ENCODE data around the gene SOD1.
"Not testable (repeated sequence)": the region's sequence is repeated elsewhere in the genome, so short reads cannot be mapped to it uniquely, and the experiment has no call there.

SOD1 gene

DNA sequence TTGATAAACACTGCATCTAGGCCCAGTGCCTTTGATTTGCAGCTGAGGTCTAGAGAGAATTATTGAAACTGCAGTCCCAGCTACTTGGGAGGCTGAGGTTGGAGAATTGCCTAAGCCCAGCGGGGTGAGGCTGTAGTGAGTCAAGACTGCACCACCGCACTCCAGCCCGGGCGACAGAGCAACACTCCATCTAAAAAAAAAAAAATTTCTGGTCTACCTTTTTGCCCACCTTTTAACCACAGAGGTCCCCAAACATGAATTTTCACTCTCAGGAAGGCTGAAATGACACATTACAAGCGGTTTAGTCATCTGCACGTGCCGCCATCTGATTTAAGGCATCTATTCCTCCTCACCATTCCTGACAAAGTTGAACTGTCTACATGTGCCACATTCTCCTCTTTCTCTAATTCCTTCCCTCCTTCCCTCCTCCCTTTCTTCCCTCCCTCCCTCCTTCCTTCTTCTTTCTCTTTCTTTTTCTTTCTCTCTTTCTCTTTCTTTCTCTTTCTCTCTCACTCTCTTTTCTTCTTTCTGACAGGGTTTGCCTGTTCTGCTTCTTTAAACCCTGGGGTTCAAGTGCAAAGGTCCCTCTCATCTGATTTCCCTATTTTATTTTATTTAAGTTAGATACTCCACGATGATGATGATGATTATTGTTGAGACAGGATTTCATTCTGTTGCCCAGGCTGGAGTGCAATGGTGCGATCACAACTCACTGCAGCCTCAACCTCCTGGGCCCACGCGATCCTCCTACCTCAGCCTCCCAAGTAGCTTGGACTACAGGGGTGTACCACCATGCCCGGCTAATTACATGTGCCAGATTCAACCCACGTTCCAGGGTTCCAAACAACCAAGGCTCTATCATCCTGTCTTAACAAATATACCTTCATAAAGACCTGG is 3.0 kb upstream of the SOD1 start:
- no peak for DNase-seq

DNA sequence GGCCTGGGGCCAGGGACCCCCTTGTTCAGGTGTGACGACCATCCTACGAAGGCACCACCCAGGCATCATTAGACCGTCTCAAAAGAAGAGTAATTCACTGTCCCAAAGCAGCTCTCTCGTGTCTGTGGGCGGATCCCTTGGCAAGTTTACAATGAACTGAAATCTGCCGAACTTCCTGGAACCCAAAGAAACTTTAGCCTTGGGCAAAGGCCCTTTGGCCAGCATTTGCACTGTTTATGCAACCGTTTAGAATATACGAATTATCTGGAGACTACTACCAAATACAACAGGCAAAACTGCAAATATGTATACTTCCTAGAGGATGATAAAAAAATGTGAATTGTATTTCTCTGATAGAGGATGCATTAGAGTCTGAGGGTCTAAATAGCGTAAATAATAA is 1.4 kb upstream of the SOD1 start:
- DNase-seq, result no peak

DNA sequence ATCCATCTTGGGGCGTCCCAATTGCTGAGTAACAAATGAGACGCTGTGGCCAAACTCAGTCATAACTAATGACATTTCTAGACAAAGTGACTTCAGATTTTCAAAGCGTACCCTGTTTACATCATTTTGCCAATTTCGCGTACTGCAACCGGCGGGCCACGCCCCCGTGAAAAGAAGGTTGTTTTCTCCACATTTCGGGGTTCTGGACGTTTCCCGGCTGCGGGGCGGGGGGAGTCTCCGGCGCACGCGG is 282 bp upstream of the SOD1 start:
- no peak for DNase-seq

DNA sequence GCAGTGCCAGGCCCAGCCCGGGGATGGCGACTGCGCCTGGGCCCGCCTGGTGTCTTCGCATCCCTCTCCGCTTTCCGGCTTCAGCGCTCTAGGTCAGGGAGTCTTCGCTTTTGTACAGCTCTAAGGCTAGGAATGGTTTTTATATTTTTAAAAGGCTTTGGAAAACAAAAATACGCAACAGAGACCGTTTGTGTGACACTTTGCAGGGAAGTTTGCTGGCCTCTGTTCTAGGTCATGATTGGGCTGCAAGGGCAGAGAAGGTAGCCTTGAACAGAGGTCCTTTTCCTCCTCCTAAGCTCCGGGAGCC is 719 bp downstream of the SOD1 start:
- no peak for DNase-seq

DNA sequence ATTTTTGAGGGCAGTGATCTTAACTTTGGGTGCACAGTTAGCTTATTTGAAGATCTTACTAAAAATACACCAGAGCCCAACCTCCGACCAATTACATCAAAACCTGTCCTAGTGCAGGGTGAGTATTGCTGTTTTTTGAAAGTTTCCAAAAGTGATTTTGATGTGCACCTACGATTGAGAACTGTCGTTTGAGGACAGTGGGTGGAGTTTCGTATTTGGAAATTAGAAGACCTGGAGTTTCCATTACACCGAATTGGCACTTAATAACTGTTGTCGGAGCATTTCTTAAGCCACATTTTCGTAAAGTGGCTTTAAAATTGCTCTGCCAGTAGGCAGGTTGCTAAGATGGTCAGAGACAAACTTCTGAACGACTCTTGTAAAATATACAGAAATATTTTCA is 1.1 kb downstream of the SOD1 start:
- DNase-seq, result no peak

DNA sequence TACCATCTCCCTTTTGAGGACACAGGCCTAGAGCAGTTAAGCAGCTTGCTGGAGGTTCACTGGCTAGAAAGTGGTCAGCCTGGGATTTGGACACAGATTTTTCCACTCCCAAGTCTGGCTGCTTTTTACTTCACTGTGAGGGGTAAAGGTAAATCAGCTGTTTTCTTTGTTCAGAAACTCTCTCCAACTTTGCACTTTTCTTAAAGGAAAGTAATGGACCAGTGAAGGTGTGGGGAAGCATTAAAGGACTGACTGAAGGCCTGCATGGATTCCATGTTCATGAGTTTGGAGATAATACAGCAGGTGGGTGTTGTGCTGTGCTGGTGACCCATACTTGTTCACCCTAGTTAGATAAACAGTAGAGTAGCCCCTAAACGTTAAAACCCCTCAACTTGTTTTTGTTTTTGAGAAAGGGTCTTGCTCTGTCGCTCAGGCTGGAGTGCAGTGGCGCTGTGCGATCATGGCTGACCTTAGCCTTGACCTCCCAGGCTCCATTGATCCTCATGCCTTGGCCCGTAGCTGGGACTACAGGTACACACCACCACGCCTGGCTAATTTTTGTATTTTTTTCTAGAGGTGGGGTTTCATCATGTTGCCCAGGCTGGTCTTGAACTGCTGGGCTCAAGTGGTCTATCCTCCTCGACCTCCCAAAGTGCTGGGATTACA is 4.2 kb downstream of the SOD1 start:
- no peak for DNase-seq

DNA sequence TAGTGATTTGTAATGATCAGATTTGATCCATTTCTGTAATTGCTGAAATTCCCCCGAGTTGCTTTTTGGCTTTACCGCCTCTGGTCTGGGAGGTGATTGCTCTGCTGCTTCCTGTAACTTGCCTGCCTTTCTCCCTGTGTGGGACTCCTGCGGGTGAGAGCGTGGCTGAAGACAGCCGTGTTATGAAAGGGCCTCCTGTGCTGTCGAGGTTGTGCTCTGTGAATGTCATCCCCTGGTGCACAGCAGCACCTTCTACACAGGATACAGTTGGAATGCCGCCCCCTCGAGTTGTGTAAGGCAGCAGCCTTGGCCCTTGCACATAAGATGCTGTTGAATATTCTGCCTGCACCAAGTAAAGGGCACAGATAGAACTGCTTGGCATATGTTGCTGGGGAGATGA is 5.9 kb downstream of the SOD1 start:
- DNase-seq, result no peak

DNA sequence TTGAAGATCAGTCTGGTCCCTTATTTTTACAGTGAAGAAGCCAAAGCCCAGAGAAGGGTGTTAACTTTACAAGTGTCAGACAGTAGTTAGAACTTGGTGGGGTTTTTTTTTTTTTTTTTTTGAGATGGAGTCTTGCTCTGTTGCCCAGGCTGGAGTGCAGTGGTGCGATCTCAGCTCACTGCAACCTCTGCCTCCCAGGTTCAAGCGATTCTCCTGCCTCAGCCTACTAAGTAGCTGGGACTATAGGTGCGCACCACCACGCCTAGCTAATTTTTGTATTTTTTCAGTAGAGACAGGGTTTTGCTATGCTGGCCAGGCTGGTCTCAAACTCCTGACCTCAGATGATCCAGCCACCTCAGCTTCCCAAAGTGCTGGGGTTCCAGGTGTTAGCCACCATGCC is 6.4 kb downstream of the SOD1 start:
- not testable (repeated sequence) for DNase-seq

DNA sequence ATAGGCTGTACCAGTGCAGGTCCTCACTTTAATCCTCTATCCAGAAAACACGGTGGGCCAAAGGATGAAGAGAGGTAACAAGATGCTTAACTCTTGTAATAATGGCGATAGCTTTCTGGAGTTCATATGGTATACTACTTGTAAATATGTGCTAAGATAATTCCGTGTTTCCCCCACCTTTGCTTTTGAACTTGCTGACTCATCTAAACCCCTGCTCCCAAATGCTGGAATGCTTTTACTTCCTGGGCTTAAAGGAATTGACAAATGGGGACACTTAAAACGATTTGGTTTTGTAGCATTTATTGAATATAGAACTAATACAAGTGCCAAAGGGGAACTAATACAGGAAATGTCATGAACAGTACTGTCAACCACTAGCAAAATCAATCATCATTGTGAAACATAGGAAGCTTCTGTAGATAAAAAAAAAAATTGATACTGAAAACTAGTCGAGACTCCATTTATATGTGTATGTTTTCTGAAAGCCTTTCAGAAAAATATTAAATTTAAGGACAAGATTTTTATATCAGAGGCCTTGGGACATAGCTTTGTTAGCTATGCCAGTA is 7.0 kb downstream of the SOD1 start:
- DNase-seq, result no peak

DNA sequence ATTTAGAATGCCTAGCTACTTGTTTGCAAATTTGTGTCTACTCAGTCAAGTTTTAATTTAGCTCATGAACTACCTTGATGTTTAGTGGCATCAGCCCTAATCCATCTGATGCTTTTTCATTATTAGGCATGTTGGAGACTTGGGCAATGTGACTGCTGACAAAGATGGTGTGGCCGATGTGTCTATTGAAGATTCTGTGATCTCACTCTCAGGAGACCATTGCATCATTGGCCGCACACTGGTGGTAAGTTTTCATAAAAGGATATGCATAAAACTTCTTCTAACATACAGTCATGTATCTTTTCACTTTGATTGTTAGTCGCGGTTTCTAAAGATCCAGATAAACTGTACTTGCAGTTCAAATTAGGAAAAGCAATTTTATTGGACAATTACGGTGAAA is 7.6 kb downstream of the SOD1 start:
- peak in 1 of 2 donors; percentile 65 for DNase-seq

DNA sequence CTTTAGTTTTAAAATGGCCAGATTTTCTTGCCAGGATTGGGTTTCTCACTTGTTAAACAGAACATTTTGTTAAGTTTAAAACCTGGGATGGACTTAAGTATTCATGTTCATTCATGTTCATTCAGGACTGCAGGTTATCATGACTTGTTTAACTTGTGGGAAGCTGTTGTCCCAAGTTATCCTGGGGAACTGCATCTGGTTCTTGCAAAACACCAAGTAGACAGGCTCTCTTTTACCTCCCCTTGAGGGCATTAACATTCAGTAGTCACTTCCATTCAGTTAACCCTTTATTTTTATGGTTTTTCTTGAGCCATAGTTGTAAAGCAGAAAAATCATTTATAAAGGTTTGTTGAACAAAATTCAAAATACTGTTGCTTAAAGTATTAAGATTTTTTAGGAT is 8.1 kb downstream of the SOD1 start:
- no peak for DNase-seq

DNA sequence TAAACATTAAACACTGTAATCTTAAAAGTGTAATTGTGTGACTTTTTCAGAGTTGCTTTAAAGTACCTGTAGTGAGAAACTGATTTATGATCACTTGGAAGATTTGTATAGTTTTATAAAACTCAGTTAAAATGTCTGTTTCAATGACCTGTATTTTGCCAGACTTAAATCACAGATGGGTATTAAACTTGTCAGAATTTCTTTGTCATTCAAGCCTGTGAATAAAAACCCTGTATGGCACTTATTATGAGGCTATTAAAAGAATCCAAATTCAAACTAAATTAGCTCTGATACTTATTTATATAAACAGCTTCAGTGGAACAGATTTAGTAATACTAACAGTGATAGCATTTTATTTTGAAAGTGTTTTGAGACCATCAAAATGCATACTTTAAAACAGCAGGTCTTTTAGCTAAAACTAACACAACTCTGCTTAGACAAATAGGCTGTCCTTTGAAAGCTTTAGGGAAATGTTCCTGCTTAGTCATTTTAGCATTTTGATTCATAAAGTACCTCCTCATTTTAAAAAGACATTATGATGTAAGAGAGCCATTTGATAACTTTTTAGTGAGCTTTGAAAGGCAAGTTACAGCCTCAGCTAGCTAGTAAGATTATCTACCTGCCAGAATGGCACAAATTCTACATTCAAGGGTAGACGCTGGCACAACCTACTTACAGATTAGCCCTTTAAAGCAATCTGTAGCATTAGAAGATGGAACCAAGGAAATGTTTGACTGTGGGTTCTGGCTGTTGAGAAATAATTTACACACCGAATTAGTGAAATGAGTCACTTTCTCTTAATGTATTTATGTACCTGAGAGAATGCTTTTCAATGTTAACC is 9.4 kb downstream of the SOD1 start:
- no peak for DNase-seq

DNA sequence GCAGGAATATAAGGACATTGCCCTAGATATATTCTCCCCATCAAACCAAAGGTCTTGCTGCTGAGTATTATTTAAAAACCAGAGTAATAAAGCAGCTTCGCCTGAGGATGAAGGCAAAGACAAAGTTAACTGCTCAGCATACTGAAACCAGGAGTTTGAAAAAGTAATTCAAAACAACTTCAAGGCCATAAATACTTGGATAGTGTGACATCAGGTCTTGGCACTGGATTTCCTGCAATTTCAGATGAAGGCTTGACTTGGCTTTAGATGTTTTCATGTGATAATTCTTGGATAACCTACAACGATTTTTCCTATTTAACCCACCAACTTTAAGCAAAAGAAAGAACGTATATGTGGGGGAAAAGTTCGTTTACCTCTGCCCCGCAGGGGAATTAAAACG is 10.6 kb downstream of the SOD1 start:
- no peak for DNase-seq

DNA sequence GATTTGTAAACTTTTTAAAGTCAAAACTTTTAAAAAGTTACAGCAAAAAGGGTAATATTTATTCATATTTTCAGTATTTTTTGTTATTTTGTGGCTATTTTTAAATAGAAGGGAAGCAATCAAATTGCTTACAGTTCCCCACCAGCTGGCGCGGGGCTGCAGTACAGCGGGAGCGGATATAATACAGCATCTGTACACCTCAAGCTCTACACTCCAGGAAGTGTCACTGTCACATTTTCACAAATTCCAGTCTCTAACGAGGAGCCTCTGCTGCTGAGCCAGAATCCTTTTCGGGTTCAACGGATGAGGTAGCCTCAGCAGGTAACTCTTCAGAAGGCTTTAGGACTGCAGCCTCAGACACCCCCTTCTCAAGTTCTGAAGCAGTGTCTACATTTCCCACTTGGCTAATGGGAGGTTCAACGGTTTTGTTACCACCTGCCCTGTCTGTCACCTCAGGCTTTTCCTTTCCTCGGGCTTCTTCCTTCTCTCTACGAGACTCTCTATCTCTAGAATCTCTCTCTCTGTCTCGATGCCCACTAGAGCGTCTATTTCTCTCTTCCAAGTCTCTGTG is 11.7 kb downstream of the SOD1 start:
- DNase-seq, result no peak

DNA sequence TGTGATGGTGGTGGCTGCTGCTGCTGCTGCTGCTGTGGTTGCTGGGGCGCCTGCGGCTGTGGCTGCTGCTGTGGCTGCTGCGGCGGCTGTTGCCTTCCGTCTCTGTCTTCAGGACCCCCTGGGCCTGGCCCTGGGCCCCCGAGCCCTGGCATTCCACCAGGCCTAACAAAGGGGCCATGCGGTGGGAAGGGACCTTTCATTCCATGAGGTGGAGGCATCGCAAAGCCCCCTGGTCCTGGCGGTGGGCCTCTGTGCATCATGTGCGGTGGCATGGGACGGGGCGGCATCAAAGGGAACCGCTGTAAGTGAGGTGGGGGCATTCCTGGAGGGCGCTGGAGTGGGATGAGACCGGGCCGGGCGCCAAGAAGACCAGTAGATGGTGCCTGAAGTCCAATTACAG is 12.4 kb downstream of the SOD1 start:
- DNase-seq, result no peak

DNA sequence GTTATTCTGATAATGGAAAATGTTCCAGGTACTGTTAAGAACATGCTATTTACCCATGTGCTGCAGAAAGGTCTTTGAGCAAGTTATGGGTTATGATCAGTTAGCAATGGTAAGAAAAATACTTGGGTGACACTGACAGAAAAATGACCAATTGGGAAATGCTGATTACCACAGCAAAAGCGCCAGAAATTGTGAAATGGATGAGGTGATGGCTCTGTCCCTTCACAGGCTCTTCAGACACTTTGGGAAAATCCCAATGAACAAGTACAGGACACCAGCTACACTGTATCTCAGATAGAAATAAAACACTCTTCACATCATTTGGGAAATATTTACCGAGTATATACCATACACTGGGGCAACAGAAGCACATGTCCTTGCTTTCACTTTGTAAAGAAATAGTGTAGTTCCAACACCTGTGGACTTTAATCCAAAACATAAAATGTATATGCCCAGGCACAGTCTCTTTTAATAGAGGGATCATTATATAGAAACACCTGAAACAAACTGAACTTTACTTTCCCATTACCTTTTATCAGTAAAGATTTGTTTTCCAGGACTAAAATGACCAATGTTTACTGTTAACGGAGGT is 13.9 kb downstream of the SOD1 start:
- peak; percentile 47 to 63 for DNase-seq

DNA sequence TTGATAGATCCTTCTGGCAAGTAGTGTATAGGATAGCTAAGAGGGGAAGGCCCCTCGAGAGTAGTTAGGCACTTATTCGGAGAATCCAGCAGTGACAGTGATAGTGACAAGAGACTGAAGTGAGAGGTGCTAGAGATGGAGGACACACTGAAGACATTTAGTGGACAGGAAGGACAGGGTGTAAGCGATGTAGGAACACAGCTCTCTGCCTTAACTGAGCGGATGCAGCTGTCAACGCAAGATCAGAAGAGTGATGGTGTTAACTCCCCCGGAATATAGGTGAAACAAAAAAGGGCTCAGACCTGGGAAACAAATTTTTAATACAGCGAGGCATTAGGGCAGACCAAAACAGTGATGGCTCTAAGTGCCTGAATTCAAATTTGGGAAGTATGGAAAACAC is 15.8 kb downstream of the SOD1 start:
- DNase-seq, result no peak

DNA sequence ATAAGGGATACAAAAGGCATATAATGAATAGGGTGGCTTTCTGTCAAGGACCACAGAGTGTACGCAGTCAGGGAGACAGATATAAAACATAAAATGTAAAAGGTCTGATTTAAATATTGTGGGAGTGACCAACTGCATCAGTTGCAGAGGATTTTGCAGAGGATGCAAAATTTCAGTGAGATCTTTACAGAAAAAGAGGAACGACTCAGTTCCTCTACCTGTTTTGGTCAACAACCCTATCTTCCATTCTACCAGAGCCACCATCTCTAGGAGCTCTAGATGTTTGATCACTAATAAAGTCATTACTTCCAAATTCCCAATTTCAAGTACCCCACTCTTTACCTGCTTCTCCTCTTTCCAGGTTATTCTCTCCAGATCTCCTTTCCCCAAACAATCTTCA is 16.5 kb downstream of the SOD1 start:
- no peak for DNase-seq

DNA sequence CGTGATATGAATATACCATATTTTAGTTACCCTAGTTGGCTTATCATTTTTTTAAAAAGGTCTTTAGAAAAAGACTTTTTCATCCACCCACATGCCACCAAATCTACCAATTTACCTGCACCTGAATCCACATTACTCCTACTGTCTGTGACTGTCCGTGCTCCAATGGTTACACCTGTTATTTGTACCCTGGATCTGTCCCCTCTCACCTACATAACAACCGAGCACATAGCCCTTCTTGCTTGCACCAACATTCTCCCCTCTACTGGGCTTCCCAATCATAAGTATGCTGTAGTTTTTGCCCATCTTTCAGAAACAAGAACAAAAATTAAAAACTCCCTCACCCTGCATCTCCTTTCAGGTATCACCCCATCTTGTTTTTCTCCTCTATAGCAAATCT is 17.6 kb downstream of the SOD1 start:
- no peak for DNase-seq

DNA sequence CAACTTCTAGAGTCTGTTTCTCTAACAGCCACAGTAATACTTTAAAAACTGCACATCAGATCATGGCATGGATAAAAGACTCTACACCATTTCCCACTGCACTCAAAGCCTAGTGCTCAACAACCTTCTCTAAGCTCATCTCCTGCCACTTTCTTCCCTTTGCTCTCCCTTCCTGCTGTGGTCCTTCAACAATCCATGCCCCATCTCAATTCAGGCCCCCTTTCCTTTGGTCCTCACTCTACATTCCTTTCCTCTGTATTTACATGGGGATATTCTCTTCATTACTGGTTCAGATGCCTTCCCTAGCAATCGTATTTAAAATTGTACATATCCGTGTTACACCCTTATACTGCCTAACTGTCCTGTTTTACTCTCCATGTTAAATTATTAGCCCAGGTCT is 19.0 kb downstream of the SOD1 start:
- no peak for DNase-seq

DNA sequence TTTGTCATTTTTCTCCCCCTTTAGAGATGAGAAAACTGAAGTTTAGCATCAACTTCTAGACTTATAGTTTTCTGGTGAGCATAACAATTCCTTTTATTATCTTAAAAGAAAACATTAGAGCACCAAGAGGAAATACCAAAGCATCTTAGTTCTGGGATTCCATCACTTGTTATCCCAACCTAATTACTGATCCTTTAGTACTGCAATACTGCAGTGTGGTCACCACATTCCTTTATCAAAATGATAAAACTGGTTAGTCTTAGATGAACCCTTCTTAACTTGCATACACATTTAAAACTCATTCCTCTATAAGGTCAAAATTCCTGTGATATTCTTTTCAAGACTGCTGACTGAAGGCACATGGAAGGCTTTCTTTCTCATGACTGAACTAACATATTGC is 23.1 kb downstream of the SOD1 start:
- no peak for DNase-seq

DNA sequence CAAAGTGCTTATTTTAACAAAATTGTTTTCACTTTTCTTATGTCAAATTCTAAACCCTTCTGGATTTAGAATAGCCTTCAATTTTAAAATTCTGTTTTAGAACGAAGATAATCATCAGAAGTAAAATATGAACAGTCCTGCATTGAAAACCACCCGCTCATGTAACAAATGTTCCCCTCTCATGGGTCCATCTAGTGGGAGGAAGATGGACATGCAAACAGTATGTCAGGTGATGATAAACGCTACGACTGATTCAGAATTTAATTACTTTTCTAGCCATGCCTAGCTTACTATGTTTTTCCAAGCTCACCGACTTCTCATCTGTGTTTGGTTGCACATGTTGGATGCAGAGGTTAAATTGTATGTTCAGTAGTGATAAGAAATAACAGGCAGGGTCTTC is 23.5 kb downstream of the SOD1 start:
- no peak for DNase-seq

DNA sequence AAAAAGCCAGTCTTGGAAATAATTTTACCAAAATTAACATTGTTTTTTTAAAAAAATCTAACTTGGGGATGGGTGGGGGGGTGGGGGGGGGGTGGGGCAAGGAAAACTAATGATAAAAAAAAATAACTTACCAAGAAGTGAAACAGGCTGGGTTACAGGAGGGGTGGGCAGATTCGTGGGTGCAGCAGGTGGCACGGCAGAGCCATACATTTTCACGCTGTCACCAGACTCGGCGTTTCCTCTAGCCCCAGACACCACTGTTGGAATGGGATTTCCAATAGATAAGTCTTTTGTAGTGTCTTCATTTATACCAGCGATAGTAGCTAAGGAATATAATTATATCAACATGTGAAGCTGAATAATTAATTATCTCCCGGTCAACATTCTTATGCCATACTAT is 25.4 kb downstream of the SOD1 start:
- DNase-seq, result no peak

Measured in inflammatory macrophage treated with lipopolysaccharide for 1 hour (primary cell).